HEK293 (cell line): ENCODE data around the gene TMEM87B.
"Not testable (repeated sequence)": the region's sequence is repeated elsewhere in the genome, so short reads cannot be mapped to it uniquely, and the experiment has no call there.

Source experiments
- OVOL3 ChIP-seq: fragments of 450-650 bp; formaldehyde crosslinking; IDR thresholded peaks from 2 replicates; pipeline ENCODE4 v1.5.1; 2016; ENCODE audit warnings: missing biosample characterization, missing genetic modification characterization
- ZNF121 ChIP-seq: fragments of 450-650 bp; formaldehyde crosslinking; IDR thresholded peaks from 2 replicates; pipeline ENCODE4 v1.5.1; 2016; ENCODE audit warnings: missing biosample characterization, missing genetic modification characterization
- ZNF501 ChIP-seq: fragments of 450-650 bp; formaldehyde crosslinking; IDR thresholded peaks from 2 replicates; pipeline ENCODE4 v1.5.1; 2016; ENCODE audit warnings: missing biosample characterization, missing genetic modification characterization
- ZNF530 ChIP-seq: fragments of 450-650 bp; formaldehyde crosslinking; IDR thresholded peaks from 2 replicates; pipeline ENCODE4 v1.5.1; 2016; ENCODE audit warnings: low read depth, missing biosample characterization, missing genetic modification characterization
- ZNF776 ChIP-seq: fragments of 450-650 bp; formaldehyde crosslinking; IDR thresholded peaks from 2 replicates; pipeline ENCODE4 v1.5.0; 2017; ENCODE audit warnings: missing biosample characterization, missing genetic modification characterization, borderline replicate concordance
- ZNF830 ChIP-seq: fragments of 450-650 bp; IDR thresholded peaks from 2 replicates; pipeline ENCODE4 v1.5.0; 2018; ENCODE audit warnings: missing biosample characterization, missing genetic modification characterization, low read depth, mild to moderate bottlenecking, moderate library complexity
- TF ChIP-seq, protein P1 (sequence below): fragments of 450-650 bp; formaldehyde crosslinking; IDR thresholded peaks from 2 replicates; pipeline ENCODE4 v1.5.1; 2016; ENCODE audit warnings: missing biosample characterization, missing genetic modification characterization
- TF ChIP-seq, protein P2 (sequence below): fragments of 450-650 bp; formaldehyde crosslinking; conservative IDR thresholded peaks from 2 replicates; pipeline ENCODE4 v1.5.1; 2016; ENCODE audit warnings: low read depth, missing biosample characterization, missing genetic modification characterization
- TF ChIP-seq, protein P3 (sequence below): fragments of 450-650 bp; formaldehyde crosslinking; IDR thresholded peaks from 2 replicates; pipeline ENCODE4 v1.5.1; 2016; ENCODE audit warnings: missing biosample characterization, missing genetic modification characterization, low read depth
- TF ChIP-seq, protein P4 (sequence below): fragments of 450-650 bp; formaldehyde crosslinking; IDR thresholded peaks from 2 replicates; pipeline ENCODE4 v1.5.1; 2016; ENCODE audit warnings: missing biosample characterization, missing genetic modification characterization
- TF ChIP-seq, protein P5 (sequence below): fragments of 450-650 bp; IDR thresholded peaks from 2 replicates; pipeline ENCODE4 v1.5.1; 2018; ENCODE audit warnings: missing biosample characterization, mild to moderate bottlenecking, missing genetic modification characterization
- TF ChIP-seq, protein P6 (sequence below): fragments of 450-650 bp; formaldehyde crosslinking; IDR thresholded peaks from 2 replicates; pipeline ENCODE4 v1.5.1; 2016; ENCODE audit warnings: missing biosample characterization, missing genetic modification characterization
- TF ChIP-seq, protein P7 (sequence below): fragments of 450-650 bp; formaldehyde crosslinking; IDR thresholded peaks from 2 replicates; pipeline ENCODE4 v1.5.1; 2016; ENCODE audit warnings: missing biosample characterization, missing genetic modification characterization
- TF ChIP-seq, protein P8 (sequence below): fragments of 450-650 bp; formaldehyde crosslinking; IDR thresholded peaks from 2 replicates; pipeline ENCODE4 v1.5.1; 2016; ENCODE audit warnings: missing biosample characterization, missing genetic modification characterization

DNA sequence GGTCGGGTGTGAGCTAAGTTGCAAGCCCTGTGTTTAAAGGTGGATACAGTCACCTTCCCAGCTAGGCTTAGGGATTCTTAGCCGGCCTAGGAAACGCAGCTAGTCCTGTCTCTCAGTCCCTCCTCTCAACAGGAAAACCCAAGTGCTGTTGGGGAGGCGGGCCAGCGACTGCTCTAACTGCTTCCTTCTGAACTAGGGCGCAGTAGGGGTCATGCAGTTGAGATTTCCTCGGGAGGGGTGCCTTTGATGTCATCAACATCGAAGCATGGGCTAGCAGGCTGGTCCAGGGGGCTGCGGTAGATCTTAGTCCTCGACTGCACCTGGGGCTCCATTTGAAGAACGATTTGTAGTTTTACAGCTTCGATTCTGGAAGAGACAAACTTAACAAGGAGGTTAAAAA is 15.5 kb upstream of the TMEM87B start:
- TF ChIP-seq, protein P1, sequence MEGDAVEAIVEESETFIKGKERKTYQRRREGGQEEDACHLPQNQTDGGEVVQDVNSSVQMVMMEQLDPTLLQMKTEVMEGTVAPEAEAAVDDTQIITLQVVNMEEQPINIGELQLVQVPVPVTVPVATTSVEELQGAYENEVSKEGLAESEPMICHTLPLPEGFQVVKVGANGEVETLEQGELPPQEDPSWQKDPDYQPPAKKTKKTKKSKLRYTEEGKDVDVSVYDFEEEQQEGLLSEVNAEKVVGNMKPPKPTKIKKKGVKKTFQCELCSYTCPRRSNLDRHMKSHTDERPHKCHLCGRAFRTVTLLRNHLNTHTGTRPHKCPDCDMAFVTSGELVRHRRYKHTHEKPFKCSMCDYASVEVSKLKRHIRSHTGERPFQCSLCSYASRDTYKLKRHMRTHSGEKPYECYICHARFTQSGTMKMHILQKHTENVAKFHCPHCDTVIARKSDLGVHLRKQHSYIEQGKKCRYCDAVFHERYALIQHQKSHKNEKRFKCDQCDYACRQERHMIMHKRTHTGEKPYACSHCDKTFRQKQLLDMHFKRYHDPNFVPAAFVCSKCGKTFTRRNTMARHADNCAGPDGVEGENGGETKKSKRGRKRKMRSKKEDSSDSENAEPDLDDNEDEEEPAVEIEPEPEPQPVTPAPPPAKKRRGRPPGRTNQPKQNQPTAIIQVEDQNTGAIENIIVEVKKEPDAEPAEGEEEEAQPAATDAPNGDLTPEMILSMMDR (tag by site-specific recombination), result not testable (repeated sequence)
- TF ChIP-seq, protein P2, sequence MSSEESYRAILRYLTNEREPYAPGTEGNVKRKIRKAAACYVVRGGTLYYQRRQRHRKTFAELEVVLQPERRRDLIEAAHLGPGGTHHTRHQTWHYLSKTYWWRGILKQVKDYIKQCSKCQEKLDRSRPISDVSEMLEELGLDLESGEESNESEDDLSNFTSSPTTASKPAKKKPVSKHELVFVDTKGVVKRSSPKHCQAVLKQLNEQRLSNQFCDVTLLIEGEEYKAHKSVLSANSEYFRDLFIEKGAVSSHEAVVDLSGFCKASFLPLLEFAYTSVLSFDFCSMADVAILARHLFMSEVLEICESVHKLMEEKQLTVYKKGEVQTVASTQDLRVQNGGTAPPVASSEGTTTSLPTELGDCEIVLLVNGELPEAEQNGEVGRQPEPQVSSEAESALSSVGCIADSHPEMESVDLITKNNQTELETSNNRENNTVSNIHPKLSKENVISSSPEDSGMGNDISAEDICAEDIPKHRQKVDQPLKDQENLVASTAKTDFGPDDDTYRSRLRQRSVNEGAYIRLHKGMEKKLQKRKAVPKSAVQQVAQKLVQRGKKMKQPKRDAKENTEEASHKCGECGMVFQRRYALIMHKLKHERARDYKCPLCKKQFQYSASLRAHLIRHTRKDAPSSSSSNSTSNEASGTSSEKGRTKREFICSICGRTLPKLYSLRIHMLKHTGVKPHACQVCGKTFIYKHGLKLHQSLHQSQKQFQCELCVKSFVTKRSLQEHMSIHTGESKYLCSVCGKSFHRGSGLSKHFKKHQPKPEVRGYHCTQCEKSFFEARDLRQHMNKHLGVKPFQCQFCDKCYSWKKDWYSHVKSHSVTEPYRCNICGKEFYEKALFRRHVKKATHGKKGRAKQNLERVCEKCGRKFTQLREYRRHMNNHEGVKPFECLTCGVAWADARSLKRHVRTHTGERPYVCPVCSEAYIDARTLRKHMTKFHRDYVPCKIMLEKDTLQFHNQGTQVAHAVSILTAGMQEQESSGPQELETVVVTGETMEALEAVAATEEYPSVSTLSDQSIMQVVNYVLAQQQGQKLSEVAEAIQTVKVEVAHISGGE, result not testable (repeated sequence)
- TF ChIP-seq OVOL3, ZNF530, ZNF501, ZNF776, ZNF830, ZNF121 (tag by site-specific recombination): not testable (repeated sequence)
- TF ChIP-seq, protein P3, sequence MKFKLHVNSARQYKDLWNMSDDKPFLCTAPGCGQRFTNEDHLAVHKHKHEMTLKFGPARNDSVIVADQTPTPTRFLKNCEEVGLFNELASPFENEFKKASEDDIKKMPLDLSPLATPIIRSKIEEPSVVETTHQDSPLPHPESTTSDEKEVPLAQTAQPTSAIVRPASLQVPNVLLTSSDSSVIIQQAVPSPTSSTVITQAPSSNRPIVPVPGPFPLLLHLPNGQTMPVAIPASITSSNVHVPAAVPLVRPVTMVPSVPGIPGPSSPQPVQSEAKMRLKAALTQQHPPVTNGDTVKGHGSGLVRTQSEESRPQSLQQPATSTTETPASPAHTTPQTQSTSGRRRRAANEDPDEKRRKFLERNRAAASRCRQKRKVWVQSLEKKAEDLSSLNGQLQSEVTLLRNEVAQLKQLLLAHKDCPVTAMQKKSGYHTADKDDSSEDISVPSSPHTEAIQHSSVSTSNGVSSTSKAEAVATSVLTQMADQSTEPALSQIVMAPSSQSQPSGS (tag by site-specific recombination), result not testable (repeated sequence)
- TF ChIP-seq, protein P4, sequence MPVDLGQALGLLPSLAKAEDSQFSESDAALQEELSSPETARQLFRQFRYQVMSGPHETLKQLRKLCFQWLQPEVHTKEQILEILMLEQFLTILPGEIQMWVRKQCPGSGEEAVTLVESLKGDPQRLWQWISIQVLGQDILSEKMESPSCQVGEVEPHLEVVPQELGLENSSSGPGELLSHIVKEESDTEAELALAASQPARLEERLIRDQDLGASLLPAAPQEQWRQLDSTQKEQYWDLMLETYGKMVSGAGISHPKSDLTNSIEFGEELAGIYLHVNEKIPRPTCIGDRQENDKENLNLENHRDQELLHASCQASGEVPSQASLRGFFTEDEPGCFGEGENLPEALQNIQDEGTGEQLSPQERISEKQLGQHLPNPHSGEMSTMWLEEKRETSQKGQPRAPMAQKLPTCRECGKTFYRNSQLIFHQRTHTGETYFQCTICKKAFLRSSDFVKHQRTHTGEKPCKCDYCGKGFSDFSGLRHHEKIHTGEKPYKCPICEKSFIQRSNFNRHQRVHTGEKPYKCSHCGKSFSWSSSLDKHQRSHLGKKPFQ, result not testable (repeated sequence)
- TF ChIP-seq, protein P5, sequence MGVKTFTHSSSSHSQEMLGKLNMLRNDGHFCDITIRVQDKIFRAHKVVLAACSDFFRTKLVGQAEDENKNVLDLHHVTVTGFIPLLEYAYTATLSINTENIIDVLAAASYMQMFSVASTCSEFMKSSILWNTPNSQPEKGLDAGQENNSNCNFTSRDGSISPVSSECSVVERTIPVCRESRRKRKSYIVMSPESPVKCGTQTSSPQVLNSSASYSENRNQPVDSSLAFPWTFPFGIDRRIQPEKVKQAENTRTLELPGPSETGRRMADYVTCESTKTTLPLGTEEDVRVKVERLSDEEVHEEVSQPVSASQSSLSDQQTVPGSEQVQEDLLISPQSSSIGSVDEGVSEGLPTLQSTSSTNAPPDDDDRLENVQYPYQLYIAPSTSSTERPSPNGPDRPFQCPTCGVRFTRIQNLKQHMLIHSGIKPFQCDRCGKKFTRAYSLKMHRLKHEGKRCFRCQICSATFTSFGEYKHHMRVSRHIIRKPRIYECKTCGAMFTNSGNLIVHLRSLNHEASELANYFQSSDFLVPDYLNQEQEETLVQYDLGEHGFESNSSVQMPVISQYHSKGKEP (tag by site-specific recombination), result not testable (repeated sequence)
- TF ChIP-seq, protein P6, sequence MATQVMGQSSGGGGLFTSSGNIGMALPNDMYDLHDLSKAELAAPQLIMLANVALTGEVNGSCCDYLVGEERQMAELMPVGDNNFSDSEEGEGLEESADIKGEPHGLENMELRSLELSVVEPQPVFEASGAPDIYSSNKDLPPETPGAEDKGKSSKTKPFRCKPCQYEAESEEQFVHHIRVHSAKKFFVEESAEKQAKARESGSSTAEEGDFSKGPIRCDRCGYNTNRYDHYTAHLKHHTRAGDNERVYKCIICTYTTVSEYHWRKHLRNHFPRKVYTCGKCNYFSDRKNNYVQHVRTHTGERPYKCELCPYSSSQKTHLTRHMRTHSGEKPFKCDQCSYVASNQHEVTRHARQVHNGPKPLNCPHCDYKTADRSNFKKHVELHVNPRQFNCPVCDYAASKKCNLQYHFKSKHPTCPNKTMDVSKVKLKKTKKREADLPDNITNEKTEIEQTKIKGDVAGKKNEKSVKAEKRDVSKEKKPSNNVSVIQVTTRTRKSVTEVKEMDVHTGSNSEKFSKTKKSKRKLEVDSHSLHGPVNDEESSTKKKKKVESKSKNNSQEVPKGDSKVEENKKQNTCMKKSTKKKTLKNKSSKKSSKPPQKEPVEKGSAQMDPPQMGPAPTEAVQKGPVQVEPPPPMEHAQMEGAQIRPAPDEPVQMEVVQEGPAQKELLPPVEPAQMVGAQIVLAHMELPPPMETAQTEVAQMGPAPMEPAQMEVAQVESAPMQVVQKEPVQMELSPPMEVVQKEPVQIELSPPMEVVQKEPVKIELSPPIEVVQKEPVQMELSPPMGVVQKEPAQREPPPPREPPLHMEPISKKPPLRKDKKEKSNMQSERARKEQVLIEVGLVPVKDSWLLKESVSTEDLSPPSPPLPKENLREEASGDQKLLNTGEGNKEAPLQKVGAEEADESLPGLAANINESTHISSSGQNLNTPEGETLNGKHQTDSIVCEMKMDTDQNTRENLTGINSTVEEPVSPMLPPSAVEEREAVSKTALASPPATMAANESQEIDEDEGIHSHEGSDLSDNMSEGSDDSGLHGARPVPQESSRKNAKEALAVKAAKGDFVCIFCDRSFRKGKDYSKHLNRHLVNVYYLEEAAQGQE (tag by site-specific recombination), result not testable (repeated sequence)
- TF ChIP-seq, protein P7, sequence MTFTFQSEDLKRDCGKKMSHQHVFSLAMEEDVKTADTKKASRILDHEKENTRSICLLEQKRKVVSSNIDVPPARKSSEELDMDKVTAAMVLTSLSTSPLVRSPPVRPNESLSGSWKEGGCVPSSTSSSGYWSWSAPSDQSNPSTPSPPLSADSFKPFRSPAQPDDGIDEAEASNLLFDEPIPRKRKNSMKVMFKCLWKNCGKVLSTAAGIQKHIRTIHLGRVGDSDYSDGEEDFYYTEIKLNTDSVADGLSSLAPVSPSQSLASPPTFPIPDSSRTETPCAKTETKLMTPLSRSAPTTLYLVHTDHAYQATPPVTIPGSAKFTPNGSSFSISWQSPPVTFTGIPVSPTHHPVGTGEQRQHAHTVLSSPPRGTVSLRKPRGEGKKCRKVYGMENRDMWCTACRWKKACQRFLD (tag by site-specific recombination), result not testable (repeated sequence)
- TF ChIP-seq, protein P8, sequence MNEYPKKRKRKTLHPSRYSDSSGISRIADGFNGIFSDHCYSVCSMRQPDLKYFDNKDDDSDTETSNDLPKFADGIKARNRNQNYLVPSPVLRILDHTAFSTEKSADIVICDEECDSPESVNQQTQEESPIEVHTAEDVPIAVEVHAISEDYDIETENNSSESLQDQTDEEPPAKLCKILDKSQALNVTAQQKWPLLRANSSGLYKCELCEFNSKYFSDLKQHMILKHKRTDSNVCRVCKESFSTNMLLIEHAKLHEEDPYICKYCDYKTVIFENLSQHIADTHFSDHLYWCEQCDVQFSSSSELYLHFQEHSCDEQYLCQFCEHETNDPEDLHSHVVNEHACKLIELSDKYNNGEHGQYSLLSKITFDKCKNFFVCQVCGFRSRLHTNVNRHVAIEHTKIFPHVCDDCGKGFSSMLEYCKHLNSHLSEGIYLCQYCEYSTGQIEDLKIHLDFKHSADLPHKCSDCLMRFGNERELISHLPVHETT (tag by site-specific recombination), result not testable (repeated sequence)
